ENCODE data around the gene PAQR7.

Gene PAQR7

GRCh38 chr1:25896266-25896665 lies 20.8 kb upstream of the PAQR7 start:
- H3K27ac ChIP-seq (replicated peaks) = no peak overlapping the region
- H3K27me3 ChIP-seq (ENCODE audit: insufficient read depth, poor library complexity, severe bottlenecking) = no peaks in the 10 kb centered on the region
- H3K4me3 ChIP-seq (replicated peaks; ENCODE audit: insufficient read depth, low read length) = no peak overlapping the region
- TF ChIP-seq REST (IDR thresholded peaks at IDR 0.05; ENCODE audit: insufficient replicate concordance, low read depth) (no peak), SPI1 (IDR thresholded peaks at IDR 0.05; ENCODE audit: borderline replicate concordance, low read depth) (no peak), CTCF (IDR thresholded peaks at IDR 0.05; ENCODE audit: insufficient read depth, low read length) (no peak), GABPA (IDR thresholded peaks at IDR 0.05; ENCODE audit: low read depth) (no peak), POLR2AphosphoS5 (IDR thresholded peaks at IDR 0.05; ENCODE audit: low read depth) (no peak)
- DNase-seq (ENCODE audit: low read depth in 1 of 2, low spot score in 1 of 2) = no peak

GRCh38 chr1:25895365-25895990 lies 20.0 kb upstream of the PAQR7 start:
- DNase-seq (ENCODE audit: low read depth in 1 of 2, low spot score in 1 of 2) = peak; percentile 75 to 90
- H3K4me3 ChIP-seq (replicated peaks; ENCODE audit: insufficient read depth, low read length) = no peak overlapping the region
- H3K27ac ChIP-seq (replicated peaks) = no peak overlapping the region
- TF ChIP-seq SPI1 (IDR thresholded peaks at IDR 0.05; ENCODE audit: borderline replicate concordance, low read depth) (peak; percentile 63; the same call in 1 of the 2 replicates), GABPA (IDR thresholded peaks at IDR 0.05; ENCODE audit: low read depth) (no peak), CTCF (IDR thresholded peaks at IDR 0.05; ENCODE audit: insufficient read depth, low read length) (peak; percentile 96), POLR2AphosphoS5 (IDR thresholded peaks at IDR 0.05; ENCODE audit: low read depth) (peak; percentile 48)
- H3K27me3 ChIP-seq (ENCODE audit: insufficient read depth, poor library complexity, severe bottlenecking) = no peaks in the 10 kb centered on the region

GRCh38 chr1:25893116-25893515 lies 17.6 kb upstream of the PAQR7 start:
- no peak for DNase-seq (ENCODE audit: low read depth in 1 of 2, low spot score in 1 of 2)
- TF ChIP-seq CTCF (IDR thresholded peaks at IDR 0.05; ENCODE audit: insufficient read depth, low read length) (no peak), REST (IDR thresholded peaks at IDR 0.05; ENCODE audit: insufficient replicate concordance, low read depth) (no peak), SPI1 (IDR thresholded peaks at IDR 0.05; ENCODE audit: borderline replicate concordance, low read depth) (no peak), GABPA (IDR thresholded peaks at IDR 0.05; ENCODE audit: low read depth) (no peak)
- Histone ChIP-seq H3K4me3 (replicated peaks; ENCODE audit: insufficient read depth, low read length) (no peak overlapping the region), H3K27me3 (ENCODE audit: insufficient read depth, poor library complexity, severe bottlenecking) (no peaks in the 10 kb centered on the region), H3K27ac (replicated peaks) (0 out of 2 replicates have a peak overlapping the region, but pooled peaks have one; percentile 11)

- Histone ChIP-seq H3K27me3 (ENCODE audit: insufficient read depth, poor library complexity, severe bottlenecking) (no peaks in the 10 kb centered on the region), H3K4me3 (replicated peaks; ENCODE audit: insufficient read depth, low read length) (no peak overlapping the region), H3K27ac (replicated peaks) (no peak overlapping the region)
- no peak for DNase-seq (ENCODE audit: low read depth in 1 of 2, low spot score in 1 of 2)
- TF ChIP-seq CTCF (IDR thresholded peaks at IDR 0.05; ENCODE audit: insufficient read depth, low read length) (no peak), REST (IDR thresholded peaks at IDR 0.05; ENCODE audit: insufficient replicate concordance, low read depth) (no peak), SPI1 (IDR thresholded peaks at IDR 0.05; ENCODE audit: borderline replicate concordance, low read depth) (no peak), POLR2AphosphoS5 (IDR thresholded peaks at IDR 0.05; ENCODE audit: low read depth) (no peak), GABPA (IDR thresholded peaks at IDR 0.05; ENCODE audit: low read depth) (no peak)
These were observed 16.1 kb upstream of the PAQR7 start for GRCh38 chr1:25891606-25892005.
